ENCODE measurements around the gene RPL15. TPM values are rescaled to one million over a fixed set of nuclear protein-coding genes. Genes with fewer than 3 reads are reported as not detected.
A peak's percentile ranks its signal among the peaks of the same experiment; 100 is the strongest.

Gene RPL15
- total RNA-seq, 2 donors from 2014 or later: 2,011 to 2,129 TPM

GRCh38 chr3:23950293-23950692 lies 33.4 kb downstream of the RPL15 start:
- Histone ChIP-seq H3K4me1 (ENCODE audit: control insufficient read depth, insufficient read depth, low read length) (peaks cover 12% of the 10 kb centered on the region), H3K36me3 (ENCODE audit: control insufficient read depth, insufficient read depth, low read length) (no peaks in the 10 kb centered on the region), H3K27me3 (ENCODE audit: control insufficient read depth, insufficient read depth, low read length, poor library complexity, severe bottlenecking) (no peaks in the 10 kb centered on the region), H3K9ac (ENCODE audit: extremely low read depth, low read length, poor library complexity, severe bottlenecking) (no peak overlapping the region), H3K27ac (ENCODE audit: low read depth, low read length) (no peak overlapping the region), H3K9me3 (ENCODE audit: control insufficient read depth, low read length) (no peaks in the 10 kb centered on the region), H3K4me3 (ENCODE audit: low read length) (no peak overlapping the region)
- peaks cover 45% of the 10 kb centered on the region for H3K4me1 Mint-ChIP-seq
- H3K9me3 Mint-ChIP-seq: no peaks in the 10 kb centered on the region
- TF ChIP-seq, protein P1, sequence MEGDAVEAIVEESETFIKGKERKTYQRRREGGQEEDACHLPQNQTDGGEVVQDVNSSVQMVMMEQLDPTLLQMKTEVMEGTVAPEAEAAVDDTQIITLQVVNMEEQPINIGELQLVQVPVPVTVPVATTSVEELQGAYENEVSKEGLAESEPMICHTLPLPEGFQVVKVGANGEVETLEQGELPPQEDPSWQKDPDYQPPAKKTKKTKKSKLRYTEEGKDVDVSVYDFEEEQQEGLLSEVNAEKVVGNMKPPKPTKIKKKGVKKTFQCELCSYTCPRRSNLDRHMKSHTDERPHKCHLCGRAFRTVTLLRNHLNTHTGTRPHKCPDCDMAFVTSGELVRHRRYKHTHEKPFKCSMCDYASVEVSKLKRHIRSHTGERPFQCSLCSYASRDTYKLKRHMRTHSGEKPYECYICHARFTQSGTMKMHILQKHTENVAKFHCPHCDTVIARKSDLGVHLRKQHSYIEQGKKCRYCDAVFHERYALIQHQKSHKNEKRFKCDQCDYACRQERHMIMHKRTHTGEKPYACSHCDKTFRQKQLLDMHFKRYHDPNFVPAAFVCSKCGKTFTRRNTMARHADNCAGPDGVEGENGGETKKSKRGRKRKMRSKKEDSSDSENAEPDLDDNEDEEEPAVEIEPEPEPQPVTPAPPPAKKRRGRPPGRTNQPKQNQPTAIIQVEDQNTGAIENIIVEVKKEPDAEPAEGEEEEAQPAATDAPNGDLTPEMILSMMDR (conservative IDR thresholded peaks at IDR 0.05): no peak
- H3K4me3 Mint-ChIP-seq: no peak overlapping the region
- no peaks in the 10 kb centered on the region for H3K27me3 Mint-ChIP-seq (ENCODE audit: insufficient read depth)
- H3K36me3 Mint-ChIP-seq (ENCODE audit: low read depth): peaks cover 6% of the 10 kb centered on the region
- no peak for DNase-seq
- no peak overlapping the region for H3K27ac Mint-ChIP-seq

DNA sequence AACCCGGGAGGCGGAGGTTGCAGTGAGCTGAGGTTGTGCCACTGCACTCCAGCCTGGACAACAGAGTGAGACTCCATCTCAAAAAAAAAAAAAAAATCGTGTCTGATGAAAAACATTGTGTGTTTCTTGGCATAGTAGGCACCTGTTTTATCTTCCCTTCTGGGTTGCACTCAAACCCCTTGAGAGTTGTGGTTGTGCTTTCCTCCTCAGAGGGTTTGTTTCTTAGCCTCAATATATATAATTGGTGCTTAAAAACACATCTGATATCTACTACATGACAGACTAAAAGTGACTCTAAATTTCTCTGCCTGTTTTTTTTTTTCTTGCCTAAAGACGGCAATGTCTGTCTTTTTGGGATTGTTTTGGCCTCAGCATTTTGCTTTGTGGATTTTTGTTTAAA lies 35.7 kb downstream of the RPL15 start:
- WGBS, 2 experiments (ENCODE audit: insufficient coverage in 1 of 2, insufficient read length in 1 of 2): 71 to 90% methylated on average over 3 to 4 of the region's 4 CpGs
- no peaks in the 10 kb centered on the region for H3K27me3 Mint-ChIP-seq (ENCODE audit: insufficient read depth)

DNA sequence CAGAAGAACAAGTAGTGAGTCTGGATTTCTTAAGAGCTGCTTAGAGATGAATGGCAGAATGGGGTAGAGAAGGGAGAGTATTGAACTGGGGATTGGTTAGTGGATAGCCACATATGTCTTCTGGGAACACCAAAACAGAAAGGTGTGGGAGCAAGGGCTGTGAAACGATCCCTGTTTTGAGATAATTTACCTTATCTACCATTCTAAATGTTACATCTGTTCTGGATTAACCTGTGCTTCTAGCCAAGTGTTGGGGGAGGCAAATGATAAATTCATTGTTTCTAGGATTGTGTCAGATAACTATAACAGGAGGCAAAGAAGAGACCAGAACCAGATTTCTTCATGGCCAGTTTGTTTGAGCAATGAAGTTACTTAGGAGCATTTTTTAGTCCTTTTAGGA lies 36.6 kb downstream of the RPL15 start:
- Mint-ChIP-seq H3K9me3 (no peaks in the 10 kb centered on the region), H3K36me3 (ENCODE audit: low read depth) (peaks cover 24% of the 10 kb centered on the region), H3K4me1 (peaks cover 38% of the 10 kb centered on the region), H3K27ac (peak overlapping the region; percentile 41), H3K27me3 (ENCODE audit: insufficient read depth) (no peaks in the 10 kb centered on the region), H3K4me3 (no peak overlapping the region)
- no peaks in the 10 kb centered on the region for H3K9me3 ChIP-seq (ENCODE audit: control insufficient read depth, low read length)
- DNase-seq: no peak
- H3K36me3 ChIP-seq (ENCODE audit: control insufficient read depth, insufficient read depth, low read length): no peaks in the 10 kb centered on the region
- H3K4me1 ChIP-seq (ENCODE audit: control insufficient read depth, insufficient read depth, low read length): peaks cover 8% of the 10 kb centered on the region
- WGBS, 2 experiments (ENCODE audit: insufficient coverage in 1 of 2, insufficient read length in 1 of 2): 14% methylated on average over 1 of the region's 1 CpG; no CpG with 5 or more reads in 1 of the 2 experiments
- H3K9ac ChIP-seq (ENCODE audit: extremely low read depth, low read length, poor library complexity, severe bottlenecking): peak overlapping the region; percentile 39
- H3K27me3 ChIP-seq (ENCODE audit: control insufficient read depth, insufficient read depth, low read length, poor library complexity, severe bottlenecking): no peaks in the 10 kb centered on the region
- H3K27ac ChIP-seq (ENCODE audit: low read depth, low read length): no peak overlapping the region
- TF ChIP-seq, protein P1 (conservative IDR thresholded peaks at IDR 0.05): no peak
- peak overlapping the region; percentile 4 for H3K4me3 ChIP-seq (ENCODE audit: low read length)

More for the DNA sequence above, 35.7 kb downstream of the RPL15 start:
- Mint-ChIP-seq H3K4me1 (peaks cover 43% of the 10 kb centered on the region), H3K27ac (no peak overlapping the region), H3K9me3 (no peaks in the 10 kb centered on the region), H3K36me3 (ENCODE audit: low read depth) (peaks cover 19% of the 10 kb centered on the region), H3K4me3 (no peak overlapping the region)
- TF ChIP-seq, protein P1 (conservative IDR thresholded peaks at IDR 0.05): no peak
- H3K36me3 ChIP-seq (ENCODE audit: control insufficient read depth, insufficient read depth, low read length): no peaks in the 10 kb centered on the region
- no peak overlapping the region for H3K9ac ChIP-seq (ENCODE audit: extremely low read depth, low read length, poor library complexity, severe bottlenecking)
- DNase-seq: no peak
- H3K9me3 ChIP-seq (ENCODE audit: control insufficient read depth, low read length): no peaks in the 10 kb centered on the region
- no peaks in the 10 kb centered on the region for H3K27me3 ChIP-seq (ENCODE audit: control insufficient read depth, insufficient read depth, low read length, poor library complexity, severe bottlenecking)
- H3K27ac ChIP-seq (ENCODE audit: low read depth, low read length): no peak overlapping the region
- no peak overlapping the region for H3K4me3 ChIP-seq (ENCODE audit: low read length)
- peaks cover 8% of the 10 kb centered on the region for H3K4me1 ChIP-seq (ENCODE audit: control insufficient read depth, insufficient read depth, low read length)
